Measurements from ENCODE around the gene SNRNP25.
"Not testable (repeated sequence)": the region's sequence is repeated elsewhere in the genome, so short reads cannot be mapped to it uniquely, and the experiment has no call there.

Gene SNRNP25

GRCh38 chr16:53346-54236, at the start of gene SNRNP25, which contains the start of gene POLR3K:
TSS of gene SNRNP25 (plus strand) at chr16:53828. CDS start at chr16:54017, 189 bp downstream.
TSS of gene POLR3K (minus strand) at chr16:53608. CDS start at chr16:53586, 22 bp downstream.
- DNase-seq = peak; percentile 99
- in situ Hi-C loops (cut with HindIII; ENCODE audit: low pct_ligation_motif_present, low pct_unique_long_range_greater_than_20kb, low sequenced_read_pairs) = no loop called here

GRCh38 chr16:9903-10665, 43.5 kb upstream of the SNRNP25 start:
- in situ Hi-C loops (cut with HindIII; ENCODE audit: low pct_ligation_motif_present, low pct_unique_long_range_greater_than_20kb, low sequenced_read_pairs) = no loop called here
- peak; percentile 16 for DNase-seq

- in situ Hi-C loops (cut with HindIII; ENCODE audit: low pct_ligation_motif_present, low pct_unique_long_range_greater_than_20kb, low sequenced_read_pairs); DNase-seq: not testable (repeated sequence)
Observed at GRCh38 chr16:10772-11171, 42.9 kb upstream of the SNRNP25 start.

- not testable (repeated sequence) for DNase-seq
Observed at GRCh38 chr16:17062-17765, 36.4 kb upstream of the SNRNP25 start.

GRCh38 chr16:20886-21285, 32.7 kb upstream of the SNRNP25 start:
- DNase-seq; in situ Hi-C loops (cut with HindIII; ENCODE audit: low pct_ligation_motif_present, low pct_unique_long_range_greater_than_20kb, low sequenced_read_pairs): not testable (repeated sequence)

More at GRCh38 chr16:17062-17765, 36.4 kb upstream of the SNRNP25 start:
- in situ Hi-C loops (cut with HindIII; ENCODE audit: low pct_ligation_motif_present, low pct_unique_long_range_greater_than_20kb, low sequenced_read_pairs) = not testable (repeated sequence)

- in situ Hi-C loops (cut with HindIII; ENCODE audit: low pct_ligation_motif_present, low pct_unique_long_range_greater_than_20kb, low sequenced_read_pairs); DNase-seq: not testable (repeated sequence)
Observed at GRCh38 chr16:24151-24550, 29.5 kb upstream of the SNRNP25 start.

- DNase-seq; in situ Hi-C loops (cut with HindIII; ENCODE audit: low pct_ligation_motif_present, low pct_unique_long_range_greater_than_20kb, low sequenced_read_pairs): not testable (repeated sequence)
Observed at GRCh38 chr16:25926-26348, 27.7 kb upstream of the SNRNP25 start.

- in situ Hi-C loops (cut with HindIII; ENCODE audit: low pct_ligation_motif_present, low pct_unique_long_range_greater_than_20kb, low sequenced_read_pairs); DNase-seq: not testable (repeated sequence)
Observed at GRCh38 chr16:30627-31026, 23.0 kb upstream of the SNRNP25 start.

- DNase-seq; in situ Hi-C loops (cut with HindIII; ENCODE audit: low pct_ligation_motif_present, low pct_unique_long_range_greater_than_20kb, low sequenced_read_pairs): not testable (repeated sequence)
Observed at GRCh38 chr16:33154-33876, 20.3 kb upstream of the SNRNP25 start.

GRCh38 chr16:33877-34647, 19.6 kb upstream of the SNRNP25 start:
- no peak for DNase-seq
- in situ Hi-C loops (cut with HindIII; ENCODE audit: low pct_ligation_motif_present, low pct_unique_long_range_greater_than_20kb, low sequenced_read_pairs) = no loop called here

- in situ Hi-C loops (cut with HindIII; ENCODE audit: low pct_ligation_motif_present, low pct_unique_long_range_greater_than_20kb, low sequenced_read_pairs) = no loop called here
Observed at GRCh38 chr16:34648-34987, 19.0 kb upstream of the SNRNP25 start.

GRCh38 chr16:35011-35677, 18.5 kb upstream of the SNRNP25 start:
- in situ Hi-C loops (cut with HindIII; ENCODE audit: low pct_ligation_motif_present, low pct_unique_long_range_greater_than_20kb, low sequenced_read_pairs) = no loop called here

More at GRCh38 chr16:34648-34987, 19.0 kb upstream of the SNRNP25 start:
- no peak for DNase-seq

GRCh38 chr16:35678-36305, 17.8 kb upstream of the SNRNP25 start:
- no peak for DNase-seq
- in situ Hi-C loops (cut with HindIII; ENCODE audit: low pct_ligation_motif_present, low pct_unique_long_range_greater_than_20kb, low sequenced_read_pairs) = no loop called here

More at GRCh38 chr16:35011-35677, 18.5 kb upstream of the SNRNP25 start:
- no peak for DNase-seq

GRCh38 chr16:36336-36984, 17.2 kb upstream of the SNRNP25 start:
- in situ Hi-C loops (cut with HindIII; ENCODE audit: low pct_ligation_motif_present, low pct_unique_long_range_greater_than_20kb, low sequenced_read_pairs) = no loop called here
- no peak for DNase-seq

- in situ Hi-C loops (cut with HindIII; ENCODE audit: low pct_ligation_motif_present, low pct_unique_long_range_greater_than_20kb, low sequenced_read_pairs) = no loop called here
- no peak for DNase-seq
Observed at GRCh38 chr16:37511-37910, 16.1 kb upstream of the SNRNP25 start.

- DNase-seq; in situ Hi-C loops (cut with HindIII; ENCODE audit: low pct_ligation_motif_present, low pct_unique_long_range_greater_than_20kb, low sequenced_read_pairs): not testable (repeated sequence)
Observed at GRCh38 chr16:38206-38605, 15.4 kb upstream of the SNRNP25 start.
